ENCODE data around the gene RPS6KA2.
"Not testable (repeated sequence)": the region's sequence is repeated elsewhere in the genome, so short reads cannot be mapped to it uniquely, and the experiment has no call there.

The RPS6KA2 gene

GRCh38 chr6:166655713-166656229 lies 28.7 kb upstream of the RPS6KA2 start:
- DNase-seq = no peak

GRCh38 chr6:166655251-166655650 lies 28.2 kb upstream of the RPS6KA2 start:
- DNase-seq = no peak

GRCh38 chr6:166654573-166654972 lies 27.5 kb upstream of the RPS6KA2 start:
- DNase-seq = no peak

- no peak for DNase-seq
Measured at GRCh38 chr6:166653639-166653941, 26.5 kb upstream of the RPS6KA2 start.

GRCh38 chr6:166650824-166651807 lies 24.1 kb upstream of the RPS6KA2 start:
- no peak for DNase-seq

GRCh38 chr6:166650047-166650446 lies 23.0 kb upstream of the RPS6KA2 start:
- DNase-seq = no peak

- DNase-seq = no peak
Measured at GRCh38 chr6:166648846-166649245, 21.8 kb upstream of the RPS6KA2 start.

- DNase-seq = no peak
Measured at GRCh38 chr6:166647896-166648295, 20.8 kb upstream of the RPS6KA2 start.

- DNase-seq = no peak
Measured at GRCh38 chr6:166646716-166647115, 19.7 kb upstream of the RPS6KA2 start.

- no peak for DNase-seq
Measured at GRCh38 chr6:166645896-166646295, 18.8 kb upstream of the RPS6KA2 start.

- DNase-seq = no peak
Measured at GRCh38 chr6:166644681-166645080, 17.6 kb upstream of the RPS6KA2 start.

GRCh38 chr6:166643891-166644590 lies 17.0 kb upstream of the RPS6KA2 start:
- no peak for DNase-seq

GRCh38 chr6:166642646-166643045 lies 15.6 kb upstream of the RPS6KA2 start:
- DNase-seq = no peak

- no peak for DNase-seq
Measured at GRCh38 chr6:166640342-166641043, 13.4 kb upstream of the RPS6KA2 start.

- no peak for DNase-seq
Measured at GRCh38 chr6:166639921-166640320, 12.9 kb upstream of the RPS6KA2 start.

GRCh38 chr6:166638573-166638964 lies 11.5 kb upstream of the RPS6KA2 start:
- no peak for DNase-seq

GRCh38 chr6:166637812-166638572 lies 10.9 kb upstream of the RPS6KA2 start:
- DNase-seq = no peak

GRCh38 chr6:166636934-166637333 lies 9.9 kb upstream of the RPS6KA2 start:
- no peak for DNase-seq

GRCh38 chr6:166636191-166636933 lies 9.3 kb upstream of the RPS6KA2 start:
- no peak for DNase-seq

- no peak for DNase-seq
Measured at GRCh38 chr6:166635013-166635970, 8.2 kb upstream of the RPS6KA2 start.

- DNase-seq = not testable (repeated sequence)
Measured at GRCh38 chr6:166634581-166634980, 7.5 kb upstream of the RPS6KA2 start.

Data from NCI-H446 treated with DMSO at 0.1 percent for 48 hours (cell line).